Left kidney (tissue), 2 donors: Measurements from ENCODE around the gene HAGH. TPM values are rescaled to one million over a fixed set of nuclear protein-coding genes. Genes with fewer than 3 reads are reported as not detected.
"Not testable (repeated sequence)": the region's sequence is repeated elsewhere in the genome, so short reads cannot be mapped to it uniquely, and the experiment has no call there.

Experiments used
- DNase-seq: peaks from one replicate; pipeline ENCODE4 v3.0.0-alpha.2; 2013
- polyA plus RNA-seq: library from polyadenylated mRNA; unstranded; fragments of 120-200 nt; gene quantifications from one replicate; pipeline ENCODE4 v1.2.1, GENCODE V29; 2013; ENCODE audit not compliant: insufficient read length

The HAGH gene
- polyA plus RNA-seq, 1 donor, result 33.9 TPM

GRCh38 chr16:1815461-1815860, 11.2 kb downstream of the HAGH start:
- no peak for DNase-seq

DNA sequence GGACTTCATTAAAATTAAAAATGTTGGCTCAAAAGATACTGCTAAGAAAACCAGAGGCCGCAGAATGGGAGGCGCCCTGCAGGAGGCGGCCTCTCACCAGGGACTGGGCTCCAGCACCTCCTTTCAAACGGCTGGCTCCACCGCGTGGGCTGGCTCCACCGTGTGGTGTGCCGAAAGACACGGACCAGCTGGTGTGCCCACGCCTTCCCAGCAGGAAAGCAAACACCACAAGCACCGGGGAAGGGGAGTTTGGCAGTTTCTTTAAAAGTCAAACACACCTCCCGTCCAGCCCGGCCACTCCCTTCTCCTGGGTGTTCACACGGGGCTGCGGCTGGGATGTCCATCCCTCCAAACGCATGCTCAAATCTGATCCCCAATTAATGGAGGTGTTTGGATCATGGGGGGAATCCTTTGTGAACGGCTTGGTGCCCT, 13.9 kb downstream of the HAGH start:
- DNase-seq, result no peak

DNA sequence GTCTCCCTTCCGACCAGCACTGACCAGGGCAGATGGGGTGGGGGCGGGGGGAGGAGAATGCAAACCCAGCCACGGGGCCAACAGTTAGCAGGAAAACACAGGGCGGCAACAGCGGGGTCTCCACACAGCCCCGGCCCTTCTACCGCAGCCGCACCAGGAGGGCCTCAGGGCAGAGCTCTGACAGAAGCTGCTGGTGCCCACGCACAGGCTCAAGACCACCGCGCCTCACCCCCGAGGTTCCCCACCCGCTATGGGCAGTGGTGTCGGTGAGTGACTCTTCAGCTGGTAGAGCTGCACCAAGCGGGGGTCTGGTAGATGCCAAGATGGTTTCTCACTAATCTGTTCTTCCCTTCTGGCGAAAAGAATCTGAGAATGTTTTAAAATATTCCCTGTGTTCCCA, 16.1 kb downstream of the HAGH start:
- DNase-seq, result no peak

GRCh38 chr16:1810106-1810505, 16.5 kb downstream of the HAGH start:
- no peak for DNase-seq

DNA sequence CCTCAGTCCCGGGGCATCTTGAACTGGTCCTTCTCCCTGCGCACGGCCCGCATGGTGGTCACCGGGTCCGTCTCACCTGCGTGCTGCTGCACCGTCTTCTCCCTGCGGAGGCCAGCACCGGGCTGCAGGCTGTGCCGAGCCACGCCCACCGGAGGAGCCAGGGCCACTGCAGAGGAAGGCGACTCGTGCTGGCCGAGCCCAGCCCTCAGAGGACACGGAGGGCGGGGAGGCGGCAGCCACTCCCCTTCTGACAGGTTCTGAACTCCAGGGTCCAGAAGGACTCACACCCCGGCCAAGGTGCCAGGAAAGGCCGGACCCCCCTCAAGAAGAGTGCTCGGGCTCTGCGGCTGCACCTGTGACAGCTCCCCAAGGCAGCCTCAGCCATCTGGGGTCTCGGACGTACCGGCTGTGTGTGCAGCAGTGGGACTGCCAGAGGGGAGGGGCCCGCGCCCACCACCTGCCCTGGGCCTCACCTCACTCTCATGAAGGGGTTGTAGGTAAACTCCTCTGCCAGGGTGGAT, 17.3 kb downstream of the HAGH start:
- no peak for DNase-seq

- no peak for DNase-seq
These were observed 17.9 kb downstream of the HAGH start for GRCh38 chr16:1808691-1809090.

DNA sequence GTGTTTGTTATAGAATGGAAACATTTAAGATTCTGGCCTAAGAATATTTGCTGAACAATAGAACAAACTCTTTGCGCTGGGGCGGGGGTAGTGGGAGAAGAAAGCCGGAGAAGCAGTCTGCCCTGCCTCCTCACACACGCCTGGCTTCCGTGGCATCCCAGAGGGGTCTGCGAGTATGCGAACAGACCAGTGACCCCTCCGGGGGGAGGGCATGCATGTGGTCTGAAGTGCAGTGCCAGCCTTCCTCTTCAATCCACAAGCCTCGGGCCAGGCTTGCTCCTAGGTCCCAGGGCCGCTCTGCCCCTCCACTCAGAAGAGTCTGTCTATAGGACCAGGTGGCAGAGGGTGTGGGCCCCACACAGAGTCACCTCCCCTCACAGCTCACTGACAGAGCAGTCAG, 19.0 kb downstream of the HAGH start:
- DNase-seq, result no peak

DNA sequence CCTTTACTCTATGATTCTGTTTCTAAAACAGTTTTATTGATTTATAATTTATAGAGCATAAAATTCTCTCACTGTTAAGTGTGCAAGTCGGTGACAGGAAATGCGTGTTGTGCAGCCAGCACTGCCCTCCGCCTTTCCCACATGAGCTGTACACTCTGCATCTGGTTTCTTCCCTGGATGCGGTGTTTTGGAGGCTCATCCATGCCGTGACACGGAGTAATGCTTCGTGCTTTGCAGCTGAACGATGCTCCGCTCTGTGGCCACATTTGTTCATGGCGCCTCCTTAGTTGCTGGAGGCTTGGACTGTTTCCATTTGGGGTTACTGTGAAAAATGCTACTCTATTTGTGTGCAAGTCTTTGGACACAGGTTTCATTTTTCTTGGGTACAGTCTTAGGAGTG, 25.9 kb downstream of the HAGH start:
- DNase-seq, result no peak

DNA sequence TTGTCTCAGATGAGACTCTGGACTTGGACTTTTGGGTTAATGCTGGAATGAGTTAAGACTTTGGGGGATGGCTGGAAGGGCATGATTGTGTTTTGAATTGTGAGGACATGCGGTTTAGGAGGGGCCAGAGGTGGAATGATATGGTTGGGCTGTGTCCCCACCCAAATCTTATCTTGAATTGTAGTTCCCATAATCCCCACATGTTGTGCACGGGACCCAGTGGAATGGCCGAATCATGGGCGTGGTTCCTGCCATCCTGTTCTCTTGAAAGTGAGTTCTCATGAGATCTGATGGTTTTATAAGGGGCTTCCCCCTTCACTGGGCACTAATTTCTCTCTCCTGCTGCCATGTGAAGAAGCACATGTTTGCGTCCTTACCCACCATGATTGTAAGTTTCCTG, 27.4 kb downstream of the HAGH start:
- DNase-seq, result not testable (repeated sequence)

DNA sequence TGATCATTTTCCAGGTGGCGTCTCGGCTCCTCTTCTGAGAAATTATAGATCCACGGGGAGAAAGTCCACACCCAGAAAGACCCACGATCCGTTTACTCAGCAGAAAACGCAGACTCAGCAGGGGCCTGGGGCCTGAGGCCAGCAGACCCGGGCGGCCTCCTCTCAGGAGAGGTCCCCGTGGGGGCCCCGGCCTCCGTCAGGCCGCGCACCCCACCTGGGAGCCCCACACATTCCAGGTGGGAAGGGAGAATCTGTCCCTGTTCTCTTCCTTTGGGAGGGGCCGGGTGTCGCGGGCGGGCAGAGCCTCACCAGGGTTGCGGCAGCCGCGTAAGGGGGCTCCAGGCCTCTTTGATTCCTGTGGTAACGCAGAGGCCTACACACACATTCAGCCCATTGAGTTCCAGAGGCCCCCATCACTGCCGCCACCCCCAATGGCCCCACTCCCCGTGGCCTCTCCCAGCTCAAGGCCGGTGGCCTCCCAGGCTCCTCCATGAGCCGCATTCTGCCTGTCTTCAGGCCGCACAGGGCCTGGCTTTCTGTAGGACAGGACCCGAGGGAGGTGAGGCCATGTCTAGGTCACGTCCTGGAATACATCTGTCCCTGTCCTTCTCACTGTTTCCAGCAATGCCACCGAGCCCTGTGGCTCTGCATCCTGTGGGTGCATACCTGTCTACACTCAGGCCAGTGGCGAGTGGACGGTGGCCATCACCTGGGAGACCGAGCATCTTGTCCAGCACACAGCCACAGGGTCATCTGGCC, 31.5 kb downstream of the HAGH start:
- DNase-seq, result no peak

- no peak for DNase-seq
These were observed 32.3 kb downstream of the HAGH start for GRCh38 chr16:1794221-1794871.

- no peak for DNase-seq
These were observed 32.9 kb downstream of the HAGH start, which contains the start of gene IGFALS for GRCh38 chr16:1793578-1794220. TSS of gene IGFALS (minus strand) at chr16:1793705. CDS start at chr16:1793652, 53 bp downstream.

- DNase-seq, result no peak
These were observed 33.6 kb downstream of the HAGH start for GRCh38 chr16:1792836-1793577.

DNA sequence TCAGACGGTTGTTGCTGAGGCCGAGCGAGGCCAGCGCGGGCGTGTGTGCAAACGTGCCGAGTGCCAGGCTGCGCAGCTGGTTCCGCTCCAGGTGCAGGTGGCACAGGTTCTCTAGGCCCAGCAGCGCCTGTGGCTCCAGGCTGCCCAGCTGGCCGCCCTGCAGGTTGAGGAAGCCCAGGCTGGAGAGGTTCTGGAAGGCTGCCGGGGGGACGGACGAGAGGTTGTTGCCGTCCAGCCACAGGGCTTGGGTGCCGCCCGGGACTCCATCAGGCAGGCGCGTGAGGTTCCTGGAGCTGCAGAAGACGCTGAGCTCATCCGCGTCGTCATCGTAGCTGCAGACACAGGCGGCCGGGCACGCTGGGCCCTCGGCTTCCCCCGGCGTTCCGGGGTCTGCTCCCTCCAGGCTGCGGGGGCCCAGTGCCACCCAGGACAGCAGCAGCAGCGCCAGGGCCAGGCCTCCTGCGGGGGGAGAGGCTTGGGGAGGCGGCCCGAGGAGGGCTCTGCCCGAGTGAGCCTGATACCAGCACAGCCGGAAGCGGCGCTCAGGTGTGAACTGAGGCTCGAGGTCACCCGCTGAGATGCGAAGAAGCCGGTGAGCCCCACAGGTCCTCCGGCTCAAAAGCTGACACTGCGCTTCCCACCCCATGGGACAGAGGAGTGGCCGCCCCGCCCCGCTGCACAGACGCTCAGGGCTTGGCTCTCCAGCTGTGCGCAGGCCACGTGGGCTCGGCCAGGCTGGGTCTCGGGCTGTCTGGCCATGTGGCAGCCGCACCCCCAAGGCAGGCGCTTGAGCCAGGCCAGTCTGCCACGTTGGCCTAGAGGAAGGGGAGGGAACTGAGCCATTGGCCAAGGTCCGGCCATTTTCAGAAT, 34.4 kb downstream of the HAGH start:
- DNase-seq, result no peak

- DNase-seq, result no peak
These were observed 35.2 kb downstream of the HAGH start for GRCh38 chr16:1791256-1791942.

DNA sequence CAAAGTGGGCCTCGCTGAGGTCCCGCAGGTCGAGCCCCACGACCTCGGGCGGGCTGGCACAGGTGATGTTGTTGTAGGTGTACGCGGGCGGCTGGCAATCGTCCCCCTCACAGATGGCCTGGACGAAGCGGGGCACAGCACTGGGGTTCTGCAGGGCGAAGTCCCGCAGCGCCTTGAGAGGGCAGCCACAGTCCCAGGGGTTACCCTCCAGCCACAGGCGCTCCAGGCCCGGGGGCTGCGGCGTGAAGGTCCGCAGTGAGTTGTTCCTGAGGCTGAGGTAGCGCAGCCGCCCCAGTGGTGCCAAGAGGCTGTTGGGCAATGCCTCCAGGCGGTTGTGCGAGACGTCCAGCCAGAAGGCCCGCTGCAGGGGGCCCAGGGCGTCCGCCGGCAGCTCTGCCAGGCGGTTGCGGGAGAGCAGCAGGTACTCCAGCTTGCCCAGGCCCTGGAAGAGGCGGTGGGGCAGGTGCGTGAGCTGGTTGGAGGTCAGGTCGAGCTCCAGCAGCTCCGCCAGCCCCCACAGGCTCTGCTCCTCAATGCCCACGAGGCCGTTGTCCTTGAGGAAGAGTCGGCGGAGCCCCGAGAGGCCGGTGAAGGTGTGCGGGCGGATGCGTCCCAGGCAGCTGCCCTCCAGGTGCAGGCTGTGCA, 35.9 kb downstream of the HAGH start:
- no peak for DNase-seq

DNA sequence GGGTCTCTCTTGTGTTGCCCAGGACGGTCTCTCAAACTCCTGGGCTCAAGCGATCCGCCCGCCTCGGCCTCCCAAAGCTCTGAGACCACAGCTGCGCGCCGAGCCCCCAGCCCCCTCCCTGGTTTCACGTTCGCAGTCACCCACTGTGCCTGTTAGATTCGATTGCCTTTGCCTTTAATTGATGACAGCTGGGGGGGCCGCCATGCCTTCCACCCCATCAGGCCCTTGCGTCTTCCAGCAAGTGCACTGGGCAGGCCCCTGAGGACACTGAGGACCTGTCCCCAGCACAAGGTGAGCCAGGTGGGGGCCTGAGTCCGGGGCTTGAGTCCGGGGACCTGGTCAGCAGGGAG, 36.4 kb downstream of the HAGH start:
- no peak for DNase-seq

GRCh38 chr16:1789643-1790045, 37.0 kb downstream of the HAGH start:
- no peak for DNase-seq

DNA sequence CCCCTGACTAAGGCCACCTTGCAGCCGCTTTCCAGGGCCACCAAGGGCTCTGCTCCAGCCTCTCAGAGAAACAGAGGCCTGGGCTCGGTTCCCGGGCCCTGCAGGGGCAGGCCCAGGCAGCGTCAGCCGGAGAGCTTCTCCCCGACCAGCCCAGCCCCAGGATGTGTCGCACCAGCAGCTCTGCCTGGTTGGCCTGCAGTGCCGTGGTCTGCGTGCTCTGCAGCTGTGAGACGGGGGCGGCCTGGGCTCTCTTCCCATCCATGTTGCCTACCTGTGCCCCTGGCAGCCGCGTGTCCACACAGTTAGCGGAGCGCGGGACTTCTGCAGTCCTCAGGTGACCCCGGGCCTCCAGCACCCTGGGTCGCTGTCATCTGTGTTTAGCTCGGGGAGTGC, 37.9 kb downstream of the HAGH start:
- DNase-seq, result no peak

DNA sequence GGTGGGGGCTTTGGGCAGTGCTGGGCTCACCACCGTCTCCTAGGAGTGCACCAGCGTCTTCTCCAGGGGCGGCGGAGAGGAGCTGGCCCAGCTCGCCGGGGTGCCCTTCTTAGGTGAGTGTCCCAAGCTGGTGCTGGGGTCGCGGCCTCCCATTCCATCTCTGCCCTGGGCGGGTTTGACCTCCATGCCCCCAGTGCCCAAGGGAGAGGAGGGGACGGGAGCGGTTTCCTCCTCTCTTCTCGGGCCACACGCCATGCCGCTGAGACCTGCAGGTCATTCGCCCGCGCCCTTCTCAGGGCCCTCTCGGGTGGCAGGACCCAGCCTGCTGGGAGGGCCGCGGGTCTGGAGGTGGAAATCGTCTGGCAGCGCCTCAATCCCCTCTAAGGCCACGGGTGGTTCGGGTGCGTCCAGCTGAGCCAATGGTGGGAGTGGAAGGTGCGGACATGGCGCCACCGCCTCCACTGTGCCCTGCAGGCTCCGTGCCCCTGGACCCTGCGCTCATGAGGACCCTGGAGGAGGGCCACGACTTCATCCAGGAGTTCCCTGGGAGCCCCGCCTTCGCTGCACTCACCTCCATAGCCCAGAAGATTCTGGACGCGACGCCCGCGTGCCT, 38.4 kb downstream of the HAGH start:
- no peak for DNase-seq
